ENCODE results near the gene MSH5.

GRCh38 chr6:31732029-31732428, 7.8 kb upstream of the MSH5 start:
- TF ChIP-seq EZH2phosphoT487 (IDR thresholded peaks at IDR 0.05), result no peak
- no peak for TF ChIP-seq EZH2 (IDR thresholded peaks at IDR 0.05)

All from neural progenitor cell (in vitro differentiated cells).